Astrocyte of the hippocampus (primary cell): Measurements from ENCODE around the gene PLCB1.

Experiments used
- DNase-seq: peaks from one replicate; pipeline ENCODE4 v3.0.0; 2011; ENCODE audit warnings: low read depth, low spot score

Gene PLCB1

DNA sequence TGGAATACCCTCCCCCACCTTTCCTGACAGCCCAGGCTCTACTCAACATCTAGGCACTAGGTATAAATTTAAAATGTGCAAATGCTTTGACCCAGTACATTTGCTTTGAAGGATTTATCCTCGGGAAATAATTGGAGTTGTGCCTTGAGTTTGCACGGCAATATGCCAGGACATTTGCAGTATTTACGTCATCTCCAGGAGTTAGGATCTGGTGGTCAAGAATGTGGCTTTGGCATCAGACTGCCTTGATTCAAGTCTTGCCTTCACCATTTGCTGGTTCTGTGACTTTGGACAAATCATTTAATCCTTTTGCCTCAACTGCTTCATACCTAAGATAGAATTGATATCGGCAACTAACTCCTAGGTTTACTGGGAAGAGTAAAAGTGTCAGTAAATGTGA, 169.6 kb downstream of the PLCB1 start:
- no peak for DNase-seq

DNA sequence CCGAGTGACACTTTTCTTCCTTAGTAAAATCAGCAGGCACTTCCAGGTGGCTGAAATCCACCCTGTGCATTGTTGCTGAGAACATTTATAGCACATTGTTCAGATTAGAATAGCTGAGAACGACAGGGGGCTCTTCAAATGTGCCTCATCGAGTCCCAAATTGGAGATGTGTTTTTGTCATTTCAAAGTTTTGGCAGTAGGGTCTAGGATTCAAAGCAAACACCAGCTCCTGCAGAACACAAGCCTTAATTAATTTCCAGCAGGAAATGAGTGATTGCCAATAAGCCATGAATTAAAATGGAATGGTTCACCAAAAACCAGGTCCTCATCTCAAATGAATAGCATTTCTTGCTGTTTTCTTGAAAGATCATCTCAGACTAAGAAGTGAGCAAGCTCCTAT, 171.6 kb downstream of the PLCB1 start:
- DNase-seq = no peak

- DNase-seq = no peak
Measured at GRCh38 chr20:8304124-8304816, 172.2 kb downstream of the PLCB1 start.

GRCh38 chr20:8305449-8305978, 173.4 kb downstream of the PLCB1 start:
- peak; percentile 11 for DNase-seq

DNA sequence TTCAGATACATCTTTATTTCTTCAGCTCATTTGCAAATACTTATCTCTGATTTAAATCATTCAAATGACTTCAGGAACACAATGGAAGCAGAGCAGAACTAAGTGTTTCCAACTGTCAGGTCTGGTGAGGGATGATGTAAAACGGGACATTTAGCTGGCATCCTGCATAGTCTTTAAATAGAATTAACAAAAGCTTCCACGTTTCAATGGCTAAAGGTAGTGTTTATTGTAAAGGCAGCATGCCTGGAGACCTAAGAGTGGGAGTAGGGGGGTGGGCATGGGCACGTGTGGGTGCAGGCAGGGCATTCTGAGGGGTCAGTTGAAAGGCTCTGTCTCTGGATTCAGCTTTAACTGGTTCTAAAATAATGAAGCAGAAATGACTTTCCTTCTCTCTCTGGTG, 174.9 kb downstream of the PLCB1 start:
- no peak for DNase-seq

GRCh38 chr20:8309634-8310033, 177.6 kb downstream of the PLCB1 start:
- DNase-seq = peak; percentile 74

GRCh38 chr20:8310618-8311017, 178.6 kb downstream of the PLCB1 start:
- no peak for DNase-seq

GRCh38 chr20:8313073-8313472, 181.0 kb downstream of the PLCB1 start:
- DNase-seq = no peak

DNA sequence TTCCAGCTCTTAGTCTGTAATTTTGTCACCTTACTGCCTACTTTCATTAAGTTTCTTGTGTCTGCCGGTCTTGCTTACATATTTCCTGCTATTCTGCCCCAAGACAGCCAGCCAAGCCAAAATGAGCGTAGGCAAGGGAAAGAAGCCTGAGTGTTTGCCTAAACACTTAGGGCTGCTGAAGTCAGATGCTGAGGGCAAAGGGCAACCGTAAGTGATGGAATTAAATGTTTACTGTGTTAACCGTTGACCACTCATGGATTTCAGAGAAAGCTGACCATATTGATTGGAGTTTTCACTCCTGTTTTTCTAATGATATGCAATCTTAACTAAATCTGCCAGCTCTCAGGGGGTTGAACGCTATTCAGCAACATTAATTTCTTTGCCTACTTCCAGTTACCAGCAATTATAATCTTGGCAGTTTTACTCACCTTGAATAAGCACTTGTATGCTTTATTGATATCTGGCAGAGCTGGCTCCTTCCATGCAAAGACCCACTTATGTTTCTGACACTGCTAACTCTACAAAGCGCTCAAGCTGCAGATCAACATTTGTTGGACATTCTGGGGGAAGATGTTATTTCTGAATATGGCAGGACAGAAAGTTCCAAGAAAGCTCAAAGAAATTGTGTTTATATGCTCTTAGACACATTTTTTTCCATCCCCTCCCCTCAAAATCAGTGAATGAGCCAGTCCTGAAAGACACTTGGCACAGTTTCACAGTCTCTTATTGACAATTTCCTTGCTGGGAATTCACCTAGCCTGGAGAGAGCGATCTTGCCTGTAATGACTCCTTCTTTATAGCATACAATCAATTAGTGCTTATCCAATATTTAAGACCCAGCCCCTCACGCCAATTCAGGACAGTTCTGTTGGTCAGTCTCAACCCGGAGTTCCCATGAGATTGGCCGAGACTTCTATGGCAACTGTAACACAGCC, 183.8 kb downstream of the PLCB1 start:
- DNase-seq = no peak

GRCh38 chr20:8317448-8317847, 185.4 kb downstream of the PLCB1 start:
- no peak for DNase-seq

- DNase-seq = no peak
Measured at GRCh38 chr20:8318965-8319625, 187.0 kb downstream of the PLCB1 start.

DNA sequence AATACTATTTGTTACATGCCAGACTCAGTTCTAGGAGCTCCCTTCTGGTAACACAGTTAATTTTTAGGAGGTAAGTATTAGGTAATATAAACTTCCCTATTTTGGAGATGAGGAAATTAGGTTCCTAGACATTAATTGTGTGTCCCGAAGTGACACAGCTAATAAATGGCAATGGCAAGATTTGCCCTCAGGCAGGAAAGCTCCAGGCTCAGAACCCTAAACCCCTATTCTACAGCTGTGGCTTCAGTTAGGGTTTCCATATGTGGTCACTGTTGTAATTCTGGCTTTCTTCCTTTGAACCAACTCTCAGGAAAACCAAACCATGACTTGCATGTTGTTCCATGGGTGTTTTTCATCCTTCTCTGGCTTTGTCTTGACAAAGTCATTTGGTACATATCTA, 188.2 kb downstream of the PLCB1 start:
- no peak for DNase-seq

DNA sequence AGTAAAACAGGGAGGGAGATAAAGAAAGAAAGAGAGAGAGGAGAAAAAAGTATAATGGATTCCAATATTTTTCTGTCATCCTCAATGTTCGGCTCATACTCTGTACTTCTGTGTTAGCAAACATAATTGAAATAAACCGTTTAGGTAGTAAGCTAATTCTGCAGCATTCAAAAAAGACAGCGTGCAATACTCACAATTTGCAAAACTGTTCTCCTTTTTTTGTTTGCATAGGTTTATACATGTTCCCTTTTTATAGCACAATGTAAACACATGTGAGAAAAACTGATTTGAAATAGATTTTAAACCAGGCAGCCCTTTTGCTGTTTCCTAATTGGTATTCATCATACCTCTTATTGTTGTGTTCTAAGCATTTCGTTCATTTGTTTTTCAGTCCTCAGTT, 188.9 kb downstream of the PLCB1 start:
- DNase-seq = no peak

DNA sequence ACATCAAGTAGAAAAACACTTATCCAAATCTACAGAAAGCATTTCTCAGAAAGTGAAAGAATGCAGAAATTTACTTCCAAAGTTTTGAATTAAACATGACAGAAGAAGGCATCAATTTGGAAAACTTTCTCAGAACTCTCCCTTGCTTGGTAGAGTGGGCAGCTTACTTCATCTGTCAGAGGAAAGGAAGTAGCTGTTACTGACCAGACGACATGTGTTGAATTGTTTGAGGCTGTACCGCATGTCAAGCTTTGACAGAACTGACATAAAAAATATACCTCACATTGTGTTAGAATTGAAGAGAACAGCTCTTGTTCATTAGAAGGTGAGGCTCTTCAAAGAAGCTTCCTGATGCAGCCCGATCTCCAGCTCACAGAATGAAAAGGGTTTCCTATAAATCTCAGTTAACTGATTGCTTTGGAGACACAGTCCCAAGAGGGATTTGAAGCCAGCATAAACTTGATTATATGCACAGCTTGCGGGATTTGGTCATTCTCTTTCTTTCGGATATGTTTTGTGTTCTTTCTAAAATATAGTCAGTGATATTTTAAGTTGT, 190.7 kb downstream of the PLCB1 start:
- no peak for DNase-seq

GRCh38 chr20:8326191-8326590, 194.1 kb downstream of the PLCB1 start:
- no peak for DNase-seq

DNA sequence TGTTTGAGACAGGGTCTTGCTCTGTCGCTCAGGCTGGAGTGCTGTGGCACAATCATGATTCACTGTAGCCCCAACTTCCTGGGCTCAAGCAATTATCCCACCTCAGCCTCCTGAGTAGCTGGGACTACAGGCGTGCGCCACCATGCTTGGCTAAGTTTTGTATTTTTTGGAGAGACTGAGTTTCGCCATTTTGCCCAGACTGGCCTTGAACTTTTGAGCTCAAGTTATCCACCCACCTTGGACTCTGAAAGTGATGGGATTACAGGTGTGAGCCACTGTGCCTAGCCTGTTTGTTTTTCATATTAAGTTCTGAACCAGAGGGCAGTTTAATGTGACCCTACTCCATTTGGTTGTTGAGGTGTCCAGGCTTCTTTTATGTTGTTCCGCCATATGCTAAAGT, 194.8 kb downstream of the PLCB1 start:
- DNase-seq = no peak

GRCh38 chr20:8328189-8328588, 196.1 kb downstream of the PLCB1 start:
- no peak for DNase-seq

- DNase-seq = no peak
Measured at GRCh38 chr20:8330319-8330784, 198.3 kb downstream of the PLCB1 start.

GRCh38 chr20:8330785-8331695, 199.0 kb downstream of the PLCB1 start:
- DNase-seq = peak; percentile 84

GRCh38 chr20:8331740-8332412, 199.8 kb downstream of the PLCB1 start:
- peak; percentile 84 for DNase-seq
